Stimulated activated naive CD8-positive, alpha-beta T cell treated with anti-CD3 and anti-CD28 coated beads, Interleukin-15, Interleukin-2, amounts not matched to agents 100 U/mL and 50 U/mL, for 24 hours (primary cell): ENCODE data around the gene PPP1R3C.

ENCODE experiments used
- ATAC-seq: fragments of 150-1000 bp; cut with Tn5 transposase; one replicate; pipeline ENCODE4 v1.10.0; 2021
- DNase-seq: peaks from one replicate; pipeline ENCODE4 v3.0.0; 2021

Gene PPP1R3C

DNA sequence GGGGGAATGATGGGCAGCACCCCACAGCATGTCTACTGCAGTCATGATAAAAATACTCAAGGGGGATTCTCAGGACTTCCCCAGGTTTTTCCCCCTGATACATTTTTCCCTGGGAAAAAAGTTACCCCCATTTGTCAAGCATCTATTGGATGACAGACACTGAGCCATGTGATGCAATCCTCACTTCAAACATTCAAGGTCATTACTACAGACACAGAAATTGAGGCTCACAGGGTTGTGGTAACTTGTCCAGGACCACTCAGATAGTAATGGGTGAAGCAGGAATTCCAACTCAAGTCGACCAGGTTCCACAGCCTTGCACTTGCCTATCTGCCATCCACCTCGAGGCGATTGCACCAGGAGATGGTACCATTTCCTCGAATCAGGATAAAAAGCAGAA, 31.7 kb downstream of the PPP1R3C start:
- no peak for ATAC-seq
- no peak for DNase-seq

DNA sequence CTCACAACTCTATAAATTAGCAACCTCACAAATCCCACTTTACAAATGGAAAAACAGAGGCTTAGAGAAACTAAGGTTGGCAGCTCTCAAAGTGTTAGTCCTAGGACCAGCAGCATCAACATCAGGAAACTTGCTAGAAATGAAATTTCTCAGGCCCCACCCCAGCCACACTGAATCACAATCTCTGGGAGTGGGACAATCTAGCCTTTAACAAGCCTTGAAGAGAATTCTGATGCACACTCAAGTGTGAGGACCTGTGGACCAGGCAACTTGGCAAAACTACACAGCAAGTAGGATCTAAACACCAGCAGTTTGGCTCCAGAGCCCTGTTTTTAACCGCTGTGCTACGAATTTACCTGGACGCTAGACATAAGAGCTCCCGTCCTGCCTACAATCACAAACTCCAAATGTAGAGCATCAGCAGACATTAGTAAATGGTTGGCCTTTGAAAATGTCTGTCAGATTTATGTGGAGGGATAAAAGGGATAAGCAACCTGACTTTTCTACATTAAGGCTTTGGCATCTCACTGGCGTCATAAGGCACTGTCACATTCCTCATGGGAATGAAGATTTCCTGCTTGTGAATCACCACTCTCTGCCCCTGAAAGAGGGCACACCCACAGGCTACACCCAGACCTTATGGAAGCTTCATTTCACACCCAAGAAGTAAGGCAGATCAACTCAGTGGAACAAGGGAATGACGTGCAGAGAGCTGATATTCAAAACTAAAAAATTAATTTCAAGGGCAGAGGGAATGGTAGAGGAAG, 34.5 kb downstream of the PPP1R3C start:
- DNase-seq, result no peak

DNA sequence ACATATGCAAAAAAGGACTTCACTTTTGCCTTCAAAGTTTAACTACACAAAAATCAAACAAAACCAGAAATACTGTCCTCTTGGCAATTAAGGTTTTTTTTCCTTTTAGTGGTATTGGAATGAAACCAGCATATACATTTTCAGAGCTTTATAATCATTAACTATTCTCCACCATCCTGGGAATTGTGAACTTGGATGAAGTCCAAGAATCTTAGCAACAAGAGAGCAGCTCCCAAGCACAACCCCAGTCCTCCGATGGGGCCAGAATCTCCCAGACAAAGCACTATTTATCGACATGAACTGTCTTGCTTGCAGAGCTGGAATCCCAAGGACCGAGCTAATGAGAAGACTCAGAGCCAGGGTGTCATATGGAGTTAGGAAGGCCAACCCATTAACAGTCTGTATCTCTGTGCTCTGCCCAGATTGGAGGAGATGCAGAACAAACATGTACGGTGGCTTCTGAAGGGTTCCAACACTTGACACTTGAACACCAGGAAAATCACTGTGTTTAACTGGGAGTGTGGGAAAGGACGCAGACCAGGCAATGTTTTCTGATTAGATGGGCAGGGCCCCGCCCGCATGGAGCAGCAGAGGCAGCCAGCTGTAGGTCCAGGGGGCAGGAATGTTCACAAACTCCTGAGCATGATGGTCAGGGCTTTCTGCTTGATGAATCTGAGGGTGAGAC, 35.5 kb downstream of the PPP1R3C start:
- no peak for ATAC-seq
- DNase-seq, result no peak

More for the DNA sequence above, 34.5 kb downstream of the PPP1R3C start:
- ATAC-seq, result no peak

DNA sequence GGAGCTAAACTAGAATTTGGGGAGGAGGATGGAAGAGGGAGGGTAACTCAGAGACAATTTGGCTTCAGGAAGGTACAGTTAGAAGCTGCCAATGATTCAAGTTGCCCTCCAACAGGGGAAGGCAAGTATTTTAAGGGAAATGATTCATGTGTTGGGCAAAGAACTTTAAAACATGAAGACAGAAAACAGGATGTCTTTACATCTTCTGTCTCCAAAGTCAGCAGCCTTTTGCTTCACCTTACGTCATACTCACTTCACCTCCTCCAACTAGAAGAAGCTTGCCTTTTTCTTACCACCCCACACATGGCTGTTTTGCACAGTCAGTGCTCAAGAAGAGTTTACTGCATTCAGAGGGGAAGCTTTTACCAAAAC, 36.1 kb downstream of the PPP1R3C start:
- ATAC-seq (no peak), DNase-seq (no peak)

DNA sequence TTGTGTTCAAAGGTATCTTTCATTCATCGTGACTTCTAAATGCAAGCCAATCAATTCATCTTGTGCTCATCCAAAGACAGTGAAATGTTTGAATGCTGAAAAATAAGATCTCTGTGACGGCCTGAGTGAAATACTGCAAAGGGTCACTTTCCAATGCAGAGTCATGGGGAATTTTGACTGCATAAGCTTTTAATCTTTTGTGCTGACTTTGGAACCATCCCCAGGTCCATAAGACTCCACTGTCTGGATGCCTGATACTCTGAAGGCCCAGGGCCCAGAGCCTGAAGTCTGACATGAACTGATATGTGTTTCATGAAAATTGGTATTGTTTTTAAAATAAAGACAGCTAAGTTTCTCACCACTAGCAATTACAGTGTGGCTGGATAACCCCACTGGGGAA, 39.0 kb downstream of the PPP1R3C start:
- ATAC-seq (no peak), DNase-seq (no peak)

DNA sequence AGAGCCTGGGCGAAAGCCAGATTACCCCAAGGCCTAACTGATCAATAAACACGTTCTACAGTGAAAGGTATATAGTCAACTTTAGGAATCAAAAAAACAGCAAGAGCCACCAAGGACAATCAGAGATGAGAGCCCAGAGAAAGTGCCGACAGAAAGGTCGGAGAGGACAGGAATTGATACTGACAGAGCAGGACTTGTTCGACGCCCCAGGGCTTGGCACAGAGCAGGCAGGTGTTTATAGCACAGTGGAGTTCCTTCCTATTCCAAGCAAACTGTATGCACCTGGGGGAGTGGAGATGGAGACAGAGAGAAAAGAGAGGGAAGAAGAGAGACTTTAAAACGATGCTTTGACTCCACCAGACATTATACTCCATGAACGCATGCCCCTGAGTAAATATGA, 39.5 kb downstream of the PPP1R3C start:
- DNase-seq (no peak), ATAC-seq (no peak)

DNA sequence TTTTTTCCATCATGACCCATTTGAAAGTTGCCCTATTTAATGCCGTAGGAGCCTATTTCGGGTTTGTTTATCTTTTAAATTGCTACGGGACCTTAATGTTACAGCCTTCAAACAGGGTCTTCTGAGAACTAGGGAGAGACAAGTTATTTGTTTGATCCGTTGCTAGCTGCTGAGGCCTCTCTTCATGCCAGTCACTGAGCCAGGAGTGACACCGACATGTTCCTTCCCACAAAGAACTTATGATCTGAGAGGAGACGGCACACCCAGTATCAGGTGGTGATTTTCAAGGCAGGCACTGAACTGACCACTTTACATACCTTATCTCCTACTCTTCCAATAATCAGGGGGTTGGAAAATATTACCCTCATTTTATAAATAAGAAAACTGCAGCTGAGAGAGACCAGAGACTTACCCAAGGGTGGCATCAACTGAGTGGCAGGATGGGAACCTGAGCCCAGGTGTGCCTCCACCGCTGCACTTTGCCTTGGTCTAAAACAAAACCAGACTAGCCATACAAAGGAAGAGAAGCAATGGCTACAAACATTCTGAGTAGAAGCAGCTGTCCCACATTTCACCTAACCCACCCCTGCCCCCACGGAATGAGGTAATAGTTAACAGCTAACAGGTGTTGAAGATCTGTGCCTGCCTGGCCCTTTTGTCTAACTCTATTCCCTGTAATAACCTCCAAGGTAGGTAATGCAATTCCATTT, 40.5 kb downstream of the PPP1R3C start:
- DNase-seq, result no peak
- ATAC-seq, result no peak

DNA sequence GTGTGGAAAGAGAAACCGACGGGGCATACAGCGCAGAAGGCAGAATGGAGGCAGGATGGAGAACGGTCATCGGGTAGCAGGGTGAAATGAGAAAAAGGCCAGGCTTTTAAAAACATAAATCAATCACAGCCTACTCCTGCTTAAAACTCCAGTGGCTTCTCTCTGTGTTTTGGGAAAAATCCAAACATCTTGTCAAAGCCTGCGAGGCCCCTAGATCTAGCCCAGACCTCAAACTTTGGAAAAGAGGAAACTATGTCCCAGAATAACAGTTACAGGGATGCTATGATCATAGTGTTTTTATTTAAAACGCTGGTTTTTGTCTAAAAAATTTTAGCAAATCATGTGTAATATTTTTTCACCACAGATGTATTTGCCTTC, 41.1 kb downstream of the PPP1R3C start:
- DNase-seq (no peak), ATAC-seq (no peak)

DNA sequence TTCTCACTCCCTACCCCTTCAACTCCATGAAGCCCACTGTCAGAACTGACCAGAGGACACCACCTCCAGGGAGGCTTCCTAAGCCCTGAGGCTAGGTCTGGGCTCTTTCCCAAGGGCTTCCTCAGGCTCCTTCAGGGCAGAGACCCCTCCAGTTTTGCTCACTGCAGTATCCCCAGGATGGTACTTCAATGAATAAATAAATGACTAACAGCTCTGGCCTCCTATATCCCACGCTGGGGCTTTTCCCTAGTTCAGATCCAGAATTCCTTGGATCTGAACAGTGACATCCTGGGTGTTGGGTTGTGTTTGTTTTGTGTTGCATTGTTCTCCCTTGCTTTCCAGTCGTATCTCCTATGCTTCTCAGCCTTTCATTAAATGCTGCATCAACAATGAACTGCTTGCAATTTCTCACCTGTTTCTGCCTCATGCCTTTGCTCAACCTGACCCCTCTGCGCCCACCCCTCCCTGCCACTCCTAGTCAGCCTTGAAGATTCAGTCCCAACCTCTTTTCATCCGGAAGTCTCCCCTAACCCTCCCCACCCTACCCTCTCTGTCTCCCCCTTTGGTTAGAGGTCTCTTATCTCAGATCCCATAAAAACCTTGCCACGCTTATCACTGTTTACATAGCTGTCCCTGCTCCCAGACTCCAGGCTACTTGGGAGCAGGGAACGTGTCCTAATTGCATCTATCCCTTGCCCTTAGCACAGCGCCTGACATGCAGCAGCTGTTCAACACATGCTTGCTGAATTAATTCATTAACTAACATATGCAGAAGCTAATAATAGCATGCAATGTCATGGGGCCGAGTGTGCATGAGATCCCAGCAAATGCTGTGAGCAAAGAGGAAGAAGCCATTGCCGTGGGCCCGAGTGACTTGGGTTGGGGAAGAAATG, 41.7 kb downstream of the PPP1R3C start:
- DNase-seq, result no peak

DNA sequence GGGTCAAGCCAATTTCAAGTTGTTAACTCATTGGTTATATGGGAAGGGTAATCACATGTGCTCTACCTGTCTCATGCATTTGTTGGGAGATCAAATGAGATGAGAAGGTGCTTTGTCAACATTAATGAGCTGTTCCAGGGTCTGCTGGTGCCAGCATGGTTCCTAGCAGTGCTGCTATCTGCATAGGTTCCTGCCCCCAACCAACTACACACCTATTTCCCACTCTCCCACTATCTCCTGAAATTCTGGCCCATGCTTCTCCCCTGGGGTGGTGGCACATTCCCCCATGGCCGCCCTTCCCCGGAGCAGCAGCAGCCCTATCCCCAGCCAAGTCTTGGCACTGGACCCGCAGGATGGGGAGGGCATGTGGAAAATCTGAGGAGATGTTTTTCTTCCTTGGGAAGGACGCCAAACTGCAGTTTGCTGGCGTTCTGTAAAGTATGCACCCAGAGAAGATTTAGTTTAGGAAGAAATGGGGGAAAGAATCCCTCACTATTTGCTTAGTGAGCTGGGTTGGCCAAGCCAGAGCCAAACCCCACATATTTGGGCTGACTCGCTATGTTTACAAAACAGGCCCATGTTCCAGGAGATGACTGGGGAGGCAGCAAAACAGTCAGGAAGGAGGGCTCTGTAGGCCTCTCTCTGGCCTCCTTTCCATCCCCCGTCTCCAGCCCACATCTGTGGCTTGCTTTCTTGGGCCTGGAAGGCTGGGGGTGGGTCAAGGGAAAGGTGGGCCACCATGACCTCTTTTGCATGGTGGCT, 42.5 kb downstream of the PPP1R3C start:
- no peak for ATAC-seq
- no peak for DNase-seq

More for the DNA sequence above, 41.7 kb downstream of the PPP1R3C start:
- ATAC-seq, result no peak

DNA sequence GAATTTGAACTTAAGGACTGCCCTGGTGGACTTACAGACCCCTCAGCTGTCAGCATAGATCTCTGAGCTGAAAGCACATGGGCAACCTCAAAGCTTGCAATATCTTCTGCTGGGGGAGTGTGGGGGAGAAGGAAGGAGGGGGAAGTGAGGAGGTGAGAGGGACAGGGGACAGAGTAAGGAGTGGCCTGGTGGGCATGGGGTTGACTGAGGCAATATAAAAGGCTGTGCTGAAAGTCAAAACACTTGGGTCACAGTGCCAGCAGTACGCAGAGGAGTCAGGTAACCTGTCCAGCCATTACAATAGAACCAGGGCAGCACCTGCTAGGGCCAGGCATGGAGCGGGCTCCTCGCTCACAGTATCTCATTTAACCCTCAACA, 43.2 kb downstream of the PPP1R3C start:
- ATAC-seq, result no peak
- no peak for DNase-seq

DNA sequence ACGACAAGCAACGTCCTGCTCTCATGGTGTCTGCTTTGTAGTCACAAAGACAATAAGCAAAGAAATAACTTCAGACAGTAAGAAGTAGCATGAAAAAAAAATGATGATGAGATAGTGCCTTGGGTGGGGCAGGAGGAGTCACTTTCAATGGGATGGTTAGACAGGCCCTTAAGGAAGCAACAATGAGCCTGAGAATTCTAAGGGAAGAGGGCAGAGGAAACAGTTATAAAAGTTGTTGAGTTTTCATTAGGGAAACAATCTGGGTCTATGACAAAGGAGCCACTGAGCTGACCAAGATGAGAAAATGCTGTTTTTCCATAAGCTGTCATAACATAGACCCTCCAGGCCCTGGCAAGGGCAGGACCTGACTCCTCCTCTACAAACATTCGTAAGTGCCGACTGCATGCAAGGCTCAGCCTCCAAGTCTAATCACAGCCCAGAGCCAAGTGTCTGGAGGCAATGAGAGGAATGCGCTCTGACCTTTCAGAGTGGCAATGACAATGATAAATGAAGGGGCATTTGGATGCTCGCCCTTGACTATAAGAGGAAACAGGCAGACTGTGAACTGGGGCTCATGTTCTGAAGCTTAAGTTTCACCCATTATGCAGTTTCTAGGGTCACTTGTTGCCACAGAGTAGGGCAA, 43.7 kb downstream of the PPP1R3C start:
- DNase-seq (no peak), ATAC-seq (no peak)

DNA sequence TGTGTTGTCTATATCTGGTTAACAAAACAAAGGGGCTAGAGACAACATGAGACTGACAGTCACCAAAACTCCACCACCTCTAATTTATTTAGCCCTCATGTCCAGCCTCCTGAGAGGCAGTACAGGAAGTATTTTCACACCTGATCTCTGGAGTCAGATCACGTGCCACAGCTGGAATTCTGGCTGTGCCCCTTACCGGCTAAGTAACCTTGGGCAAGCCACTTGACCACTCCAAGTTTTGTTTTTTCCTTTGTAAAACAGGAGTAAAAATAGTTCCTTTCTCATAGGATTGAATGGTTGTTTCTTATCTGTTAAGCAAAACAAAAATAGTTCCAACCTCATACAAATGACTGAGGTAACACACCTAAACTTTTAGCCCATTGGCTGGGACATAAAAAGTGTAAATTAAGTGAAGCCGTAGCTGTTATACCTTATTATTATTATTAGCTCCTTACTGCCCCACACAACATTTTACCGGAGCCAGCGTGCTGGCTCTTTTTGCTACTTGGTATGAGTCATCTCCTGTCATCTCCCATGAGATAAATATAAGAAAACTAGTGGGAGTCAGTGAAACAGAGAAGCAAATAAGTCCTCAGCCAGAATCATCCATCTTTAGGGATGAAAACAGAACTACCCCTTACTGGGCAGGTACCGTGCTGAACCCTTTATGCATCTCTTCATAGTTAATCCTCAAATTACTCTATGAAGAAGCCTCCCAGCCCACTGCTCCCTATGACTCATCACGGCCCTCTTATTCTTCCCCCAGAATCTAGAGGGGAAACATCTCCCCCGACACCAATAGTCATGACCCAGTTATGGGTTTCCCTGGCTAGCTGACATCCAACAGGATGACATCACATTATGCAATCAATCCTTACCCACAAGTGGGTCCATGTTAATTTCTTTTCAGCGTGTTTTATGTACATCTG, 44.9 kb downstream of the PPP1R3C start:
- ATAC-seq (no peak), DNase-seq (no peak)

DNA sequence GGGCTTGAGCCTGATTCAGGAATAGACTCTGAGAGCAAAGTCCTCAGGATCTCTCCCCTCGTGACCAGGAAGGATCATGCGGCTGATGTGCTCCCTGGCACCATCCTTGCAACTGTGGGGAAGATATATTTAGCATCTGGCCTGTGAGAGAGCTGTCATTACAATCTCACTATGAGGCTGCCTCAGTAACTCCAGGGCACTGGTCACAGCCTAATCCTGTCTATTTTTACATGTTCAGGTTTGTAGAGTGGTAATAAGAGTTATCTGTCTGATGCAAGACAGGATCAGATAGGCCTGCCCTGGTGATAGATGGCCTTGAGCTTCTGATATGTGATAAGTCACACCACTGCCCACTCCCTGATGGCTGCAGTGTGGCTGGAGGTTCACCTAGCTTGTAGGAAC, 50.7 kb downstream of the PPP1R3C start:
- ATAC-seq (no peak), DNase-seq (no peak)

DNA sequence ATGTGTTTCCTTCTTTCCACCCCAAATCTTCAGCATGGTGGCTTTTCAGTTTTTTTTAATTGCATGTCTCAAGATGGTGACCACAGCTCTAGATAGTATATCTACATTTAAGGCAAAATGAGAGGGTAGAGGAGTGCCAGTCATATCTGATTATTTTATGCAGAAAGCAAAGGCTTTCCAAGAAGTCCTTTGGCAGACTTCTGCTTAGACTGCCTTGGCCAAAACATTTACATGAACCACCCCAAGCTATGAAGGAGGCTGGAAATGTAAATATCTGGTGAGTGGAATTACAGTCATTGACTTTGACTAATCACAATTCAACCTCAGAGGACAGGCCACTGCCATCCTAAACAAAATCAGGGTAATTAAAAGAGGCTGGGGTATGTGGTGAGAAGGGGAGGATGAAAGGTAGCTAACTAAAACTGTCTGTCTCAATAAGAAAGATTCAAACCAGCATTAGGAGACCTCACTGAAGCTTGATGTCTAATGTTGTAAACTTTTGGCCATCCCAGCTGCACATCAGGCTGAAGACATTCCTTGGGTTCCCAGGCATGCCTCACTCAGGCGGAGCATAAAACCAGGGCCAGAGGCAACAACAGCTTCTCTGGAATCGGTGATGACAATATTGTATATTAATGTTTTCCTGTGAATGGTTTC, 53.4 kb downstream of the PPP1R3C start:
- ATAC-seq, result no peak
- DNase-seq, result no peak
